SK-N-SH treated with all-trans-retinoic acid at 6 μM for 48 hours (cell line): ENCODE measurements around the gene ASIC3.

ENCODE experiments used
- ARNTL ChIP-seq: fragments of 450-650 bp; formaldehyde crosslinking; IDR thresholded peaks from 2 replicates; pipeline ENCODE4 v1.5.0; 2020; ENCODE audit warnings: low read depth, mild to moderate bottlenecking, moderate library complexity, borderline replicate concordance
- CSRNP3 ChIP-seq: fragments of 250-450 bp; sonication (Bioruptor Pico); IDR thresholded peaks from 2 replicates; pipeline ENCODE4 v1.5.1; 2021; ENCODE audit warnings: mild to moderate bottlenecking, moderate library complexity
- ISL1 ChIP-seq: fragments of 250-450 bp; sonication (Bioruptor Pico); IDR thresholded peaks from 2 replicates; pipeline ENCODE4 v2.1.2; 2022; ENCODE audit warnings: mild to moderate bottlenecking, moderate library complexity
- OSR1 ChIP-seq: fragments of 250-450 bp; sonication (Bioruptor Pico); IDR thresholded peaks from 2 replicates; pipeline ENCODE4 v1.8.0; 2022; ENCODE audit warnings: moderate library complexity, mild to moderate bottlenecking, inconsistent platforms
- PATZ1 ChIP-seq: fragments of 250-450 bp; sonication (Bioruptor Pico); IDR thresholded peaks from 2 replicates; pipeline ENCODE4 v1.8.0; 2020; ENCODE audit warnings: mild to moderate bottlenecking, moderate library complexity, borderline replicate concordance
- POU6F1 ChIP-seq: fragments of 250-450 bp; sonication (Bioruptor Pico); IDR thresholded peaks from 2 replicates; pipeline ENCODE4 v1.8.0; 2021; ENCODE audit warnings: low read depth, mild to moderate bottlenecking, moderate library complexity, borderline replicate concordance
- PPARA ChIP-seq: fragments of 250-450 bp; sonication (Bioruptor Pico); IDR thresholded peaks from 2 replicates; pipeline ENCODE4 v1.5.0; 2020; ENCODE audit warnings: mild to moderate bottlenecking, borderline replicate concordance
- SNAI2 ChIP-seq: fragments of 250-450 bp; sonication (Bioruptor Pico); IDR thresholded peaks from 2 replicates; pipeline ENCODE4 v1.5.0; 2020; ENCODE audit warnings: mild to moderate bottlenecking, moderate library complexity
- ZFP30 ChIP-seq: fragments of 450-650 bp; formaldehyde crosslinking; IDR thresholded peaks from 2 replicates; pipeline ENCODE4 v1.5.0; 2022; ENCODE audit warnings: mild to moderate bottlenecking, moderate library complexity

DNA sequence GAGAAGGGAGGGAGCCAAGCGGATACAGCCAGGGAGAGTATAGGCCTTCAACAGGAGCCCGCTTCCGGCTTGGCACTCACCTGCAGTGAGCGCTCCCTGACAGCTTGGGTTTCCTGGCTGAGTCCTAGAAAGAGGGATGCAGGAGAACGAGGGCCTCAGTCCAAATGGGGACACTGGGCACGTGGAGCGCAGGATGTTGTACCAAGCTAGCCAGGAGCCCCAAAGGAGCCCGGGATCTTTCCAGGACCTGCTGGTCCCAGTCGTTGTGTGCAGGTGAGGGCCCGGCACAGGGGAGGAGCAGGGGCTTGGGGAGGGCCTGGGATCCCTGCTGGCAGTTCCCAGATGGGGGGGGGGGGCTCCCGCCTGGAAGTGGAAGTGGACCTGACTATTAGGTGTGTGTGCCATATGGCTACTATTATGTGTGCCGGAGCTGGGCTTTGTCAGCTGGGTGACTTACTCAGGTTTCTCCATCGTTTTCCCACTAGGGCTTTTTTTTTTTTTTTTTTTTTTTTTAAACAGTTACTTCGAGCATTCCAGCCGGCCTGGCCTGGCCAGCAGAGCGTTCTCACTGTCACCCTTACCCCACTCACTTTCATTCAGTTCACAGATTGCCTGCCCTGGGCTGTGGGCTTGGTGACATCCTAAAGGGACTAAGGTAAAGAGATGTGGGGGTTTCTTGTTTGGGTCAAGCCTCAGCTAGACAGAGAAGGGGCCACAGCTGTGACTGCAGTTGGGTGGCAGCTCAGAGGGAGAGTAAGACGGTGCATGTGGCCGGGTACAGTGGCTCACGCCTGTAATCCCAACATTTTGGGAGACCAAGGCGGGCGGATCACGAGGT is 41.8 kb downstream of the ASIC3 start:
- TF ChIP-seq POU6F1 (CRISPR knock-in tag) = no peak
- TF ChIP-seq PATZ1 (CRISPR knock-in tag) = no peak
- no peak for TF ChIP-seq ARNTL (CRISPR knock-in tag)
- no peak for TF ChIP-seq SNAI2 (CRISPR knock-in tag)
- TF ChIP-seq ISL1 (CRISPR knock-in tag) = no peak
- no peak for TF ChIP-seq CSRNP3 (CRISPR knock-in tag)
- no peak for TF ChIP-seq ZFP30 (CRISPR knock-in tag)
- TF ChIP-seq OSR1 (CRISPR knock-in tag) = no peak
- TF ChIP-seq PPARA = no peak
